Measurements from ENCODE around the gene TAX1BP3.

Gene TAX1BP3

DNA sequence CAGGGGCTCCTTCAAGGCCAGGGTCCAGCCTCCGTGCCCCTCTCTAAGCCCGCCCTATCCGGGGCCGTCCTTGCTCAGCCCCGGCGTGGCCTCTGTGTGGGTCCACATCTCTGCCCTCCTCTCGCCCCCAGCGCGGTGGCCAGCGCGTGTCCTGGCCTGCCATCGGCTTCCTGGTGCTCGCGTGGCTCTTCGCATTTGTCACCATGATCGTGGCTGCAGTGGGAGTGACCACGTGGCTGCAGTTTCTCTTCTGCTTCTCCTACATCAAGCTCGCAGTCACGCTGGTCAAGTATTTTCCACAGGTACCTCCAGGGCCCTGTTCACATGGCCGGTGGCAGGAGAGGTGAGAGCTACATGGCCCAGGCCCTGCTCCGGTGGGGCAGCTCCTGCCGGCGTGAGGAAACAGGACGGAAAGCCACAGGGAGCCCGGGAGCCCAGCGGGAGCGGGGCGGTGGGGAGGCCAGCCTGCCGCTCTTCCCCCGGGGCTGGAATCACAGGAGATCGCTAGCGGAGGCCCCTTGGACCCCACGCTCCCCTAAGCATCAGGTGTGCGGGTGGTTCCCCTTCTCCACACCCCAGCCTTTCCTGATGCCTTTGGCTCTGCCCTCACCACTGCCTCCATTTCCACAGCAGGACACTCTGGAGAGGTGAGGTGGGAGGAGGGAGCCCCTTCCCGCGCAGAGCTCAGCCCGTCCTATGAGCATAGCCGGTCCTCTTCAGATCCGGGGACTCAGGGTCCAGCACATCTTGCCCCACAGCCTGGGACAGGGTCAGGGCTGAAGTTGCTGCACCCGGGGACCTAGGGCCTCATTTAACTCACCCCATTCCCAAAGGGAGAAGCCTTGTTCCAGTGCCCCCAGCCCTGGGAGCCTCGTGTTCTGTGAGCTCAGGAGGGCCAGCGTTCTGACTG lies 10.2 kb downstream of the TAX1BP3 start:
- H3K79me2 ChIP-seq (ENCODE audit: control insufficient read depth, insufficient read depth, low read length, unreplicated experiment), result no peaks in the 10 kb centered on the region
- H3K36me3 ChIP-seq (ENCODE audit: insufficient read depth, low read length), result no peaks in the 10 kb centered on the region
- H2AFZ ChIP-seq (ENCODE audit: low read length, unreplicated experiment), result no peak overlapping the region
- no peaks in the 10 kb centered on the region for H3K27me3 ChIP-seq (ENCODE audit: insufficient read depth, low read length)
- H3K4me1 ChIP-seq (ENCODE audit: control insufficient read depth, insufficient read depth, low read length, unreplicated experiment), result peaks cover 22% of the 10 kb centered on the region
- H3K4me3 ChIP-seq (ENCODE audit: low read depth, low read length), result no peak overlapping the region
- H3K27ac ChIP-seq (ENCODE audit: low read depth, low read length), result no peak overlapping the region

DNA sequence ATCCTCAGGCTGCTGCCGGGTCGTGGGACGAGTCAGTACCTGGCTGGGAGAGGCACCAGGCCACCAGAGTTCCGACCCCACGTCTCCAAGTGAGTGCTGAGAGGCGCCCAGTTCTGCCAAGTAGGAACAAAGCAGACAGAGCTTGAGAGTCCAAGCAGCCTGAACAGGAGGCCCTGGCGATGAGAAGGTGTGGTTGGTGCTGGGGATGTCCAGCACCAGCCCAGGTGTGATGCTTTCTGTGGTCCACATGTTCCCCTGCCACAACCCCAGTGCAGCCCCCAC lies 10.8 kb downstream of the TAX1BP3 start:
- no peaks in the 10 kb centered on the region for H3K79me2 ChIP-seq (ENCODE audit: control insufficient read depth, insufficient read depth, low read length, unreplicated experiment)
- peaks cover 22% of the 10 kb centered on the region for H3K4me1 ChIP-seq (ENCODE audit: control insufficient read depth, insufficient read depth, low read length, unreplicated experiment)
- no peaks in the 10 kb centered on the region for H3K27me3 ChIP-seq (ENCODE audit: insufficient read depth, low read length)
- no peak overlapping the region for H3K27ac ChIP-seq (ENCODE audit: low read depth, low read length)
- H3K36me3 ChIP-seq (ENCODE audit: insufficient read depth, low read length), result no peaks in the 10 kb centered on the region
- no peak overlapping the region for H2AFZ ChIP-seq (ENCODE audit: low read length, unreplicated experiment)
- no peak overlapping the region for H3K4me3 ChIP-seq (ENCODE audit: low read depth, low read length)

DNA sequence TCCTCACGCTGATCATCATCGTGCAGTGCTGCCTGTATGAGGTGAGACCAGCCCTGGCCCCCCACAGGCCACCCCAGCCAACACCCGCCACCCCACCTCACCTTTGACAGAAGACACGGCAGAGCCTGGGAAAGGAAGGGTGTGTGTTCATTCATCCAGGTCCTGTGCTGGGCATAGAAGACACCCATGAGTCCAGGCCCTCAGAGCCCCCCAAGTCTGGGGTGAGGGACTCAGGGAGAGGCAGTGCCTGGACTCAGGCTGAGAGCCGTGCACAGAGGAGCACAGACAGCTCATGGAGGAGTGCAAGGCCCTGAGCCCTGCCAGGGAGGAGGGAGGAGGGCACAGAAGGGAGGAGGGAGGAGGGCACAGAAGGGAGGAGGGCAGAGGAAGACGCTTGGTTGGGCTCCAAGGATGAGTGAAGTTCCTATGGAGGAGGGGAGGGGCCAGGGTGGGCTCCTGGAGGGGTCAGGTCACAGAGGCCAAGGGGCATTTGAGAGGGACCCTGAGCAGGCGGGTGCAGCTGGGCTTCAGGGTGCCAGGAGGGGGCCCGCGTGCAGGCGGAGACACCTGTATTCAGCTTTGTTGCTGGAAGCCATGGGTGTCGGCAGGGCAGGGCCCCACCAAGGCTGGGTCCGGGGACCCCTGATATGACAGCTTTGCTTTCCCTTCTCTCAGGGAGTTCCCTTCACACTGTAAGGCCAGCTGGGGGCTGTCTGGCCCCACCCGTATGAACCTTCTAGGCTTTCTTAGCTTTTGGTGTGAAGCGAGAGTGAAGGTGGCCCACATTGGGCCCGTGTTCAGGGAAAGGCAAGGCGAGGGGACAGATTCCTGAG lies 11.4 kb downstream of the TAX1BP3 start:
- H2AFZ ChIP-seq (ENCODE audit: low read length, unreplicated experiment), result no peak overlapping the region
- H3K79me2 ChIP-seq (ENCODE audit: control insufficient read depth, insufficient read depth, low read length, unreplicated experiment), result no peaks in the 10 kb centered on the region
- H3K27ac ChIP-seq (ENCODE audit: low read depth, low read length), result no peak overlapping the region

DNA sequence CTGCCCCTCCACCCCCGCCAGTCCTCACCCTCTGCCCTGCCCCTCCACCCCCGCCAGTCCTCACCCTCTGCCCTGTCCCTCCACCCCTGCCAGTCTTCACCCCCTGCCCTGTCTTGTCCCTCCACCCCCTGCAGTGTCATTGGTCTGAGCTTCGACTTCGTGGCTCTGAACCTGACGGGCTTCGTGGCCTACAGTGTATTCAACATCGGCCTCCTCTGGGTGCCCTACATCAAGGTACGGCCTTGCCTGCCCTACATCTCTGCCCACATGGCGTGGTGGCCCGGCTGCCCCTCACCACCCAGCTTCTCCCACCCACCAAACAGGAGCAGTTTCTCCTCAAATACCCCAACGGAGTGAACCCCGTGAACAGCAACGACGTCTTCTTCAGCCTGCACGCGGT lies 12.0 kb downstream of the TAX1BP3 start:
- Histone ChIP-seq H3K79me2 (ENCODE audit: control insufficient read depth, insufficient read depth, low read length, unreplicated experiment) (no peaks in the 10 kb centered on the region), H3K27me3 (ENCODE audit: insufficient read depth, low read length) (no peaks in the 10 kb centered on the region), H3K36me3 (ENCODE audit: insufficient read depth, low read length) (no peaks in the 10 kb centered on the region), H3K4me3 (ENCODE audit: low read depth, low read length) (no peak overlapping the region), H3K4me1 (ENCODE audit: control insufficient read depth, insufficient read depth, low read length, unreplicated experiment) (peaks cover 22% of the 10 kb centered on the region), H3K27ac (ENCODE audit: low read depth, low read length) (no peak overlapping the region), H2AFZ (ENCODE audit: low read length, unreplicated experiment) (no peak overlapping the region)

More for the DNA sequence above, 11.4 kb downstream of the TAX1BP3 start:
- peaks cover 22% of the 10 kb centered on the region for H3K4me1 ChIP-seq (ENCODE audit: control insufficient read depth, insufficient read depth, low read length, unreplicated experiment)
- no peaks in the 10 kb centered on the region for H3K36me3 ChIP-seq (ENCODE audit: insufficient read depth, low read length)
- H3K4me3 ChIP-seq (ENCODE audit: low read depth, low read length), result no peak overlapping the region
- H3K27me3 ChIP-seq (ENCODE audit: insufficient read depth, low read length), result no peaks in the 10 kb centered on the region

DNA sequence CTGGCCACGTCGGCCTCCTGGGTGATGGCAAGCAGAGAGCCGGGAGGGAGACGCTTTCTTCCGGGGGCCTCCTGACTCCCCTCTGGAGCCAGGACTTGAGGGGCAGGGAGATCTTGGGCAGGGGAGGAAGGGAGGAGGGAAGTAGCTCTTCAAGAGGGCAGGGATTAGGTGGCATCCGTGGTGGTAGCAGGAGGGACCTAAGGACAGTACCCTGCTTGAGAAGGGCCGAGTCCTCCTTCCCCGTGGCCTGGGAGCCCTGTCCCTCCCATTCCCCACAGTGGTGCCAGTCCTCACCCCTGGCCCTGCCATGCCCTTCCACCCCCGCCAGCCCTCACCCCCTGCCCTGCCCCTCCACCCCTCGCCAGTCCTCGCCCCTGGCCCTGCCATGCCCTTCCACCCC lies 12.6 kb downstream of the TAX1BP3 start:
- no peak overlapping the region for H2AFZ ChIP-seq (ENCODE audit: low read length, unreplicated experiment)
- peaks cover 22% of the 10 kb centered on the region for H3K4me1 ChIP-seq (ENCODE audit: control insufficient read depth, insufficient read depth, low read length, unreplicated experiment)
- H3K27me3 ChIP-seq (ENCODE audit: insufficient read depth, low read length), result no peaks in the 10 kb centered on the region
- no peak overlapping the region for H3K4me3 ChIP-seq (ENCODE audit: low read depth, low read length)
- no peaks in the 10 kb centered on the region for H3K36me3 ChIP-seq (ENCODE audit: insufficient read depth, low read length)
- H3K27ac ChIP-seq (ENCODE audit: low read depth, low read length), result no peak overlapping the region
- no peaks in the 10 kb centered on the region for H3K79me2 ChIP-seq (ENCODE audit: control insufficient read depth, insufficient read depth, low read length, unreplicated experiment)

DNA sequence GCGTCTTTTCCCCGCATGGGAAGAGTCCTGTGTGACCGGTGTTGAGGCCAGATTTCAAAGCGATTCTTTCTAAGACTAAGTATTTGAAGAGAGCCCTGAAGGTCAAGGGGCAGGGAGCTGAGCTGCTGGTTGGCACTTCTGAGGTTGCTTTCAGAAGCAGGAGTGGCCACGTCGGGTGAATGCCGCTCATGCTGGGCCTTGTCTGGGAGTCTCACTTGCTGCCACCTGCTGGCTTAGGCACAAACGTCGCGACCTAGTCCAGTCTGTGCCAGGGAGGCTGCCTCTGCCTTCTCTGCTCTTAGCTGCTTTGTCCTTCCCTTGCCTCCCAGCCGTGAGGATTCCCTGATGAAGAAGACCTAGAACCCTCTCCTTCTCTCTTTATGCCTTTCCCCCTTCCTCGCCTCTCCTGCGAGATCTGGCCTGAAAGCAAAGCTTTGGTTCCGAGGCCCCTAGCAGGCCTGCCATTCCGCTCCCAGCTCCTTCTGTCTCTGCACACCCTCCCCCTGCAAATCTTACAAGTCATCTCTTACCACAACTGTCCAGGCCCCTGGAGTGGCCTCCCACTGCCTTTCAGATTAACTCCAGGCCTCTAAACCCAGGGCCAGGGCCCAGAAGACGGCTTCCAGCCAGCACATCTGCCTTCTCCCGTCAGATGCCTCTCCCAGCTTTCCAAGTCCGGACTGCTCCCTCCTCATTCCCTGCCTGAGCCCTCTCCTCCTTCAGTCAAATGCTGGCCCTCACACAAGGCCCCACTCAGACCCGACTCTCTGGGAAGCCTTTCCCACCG lies 20.4 kb downstream of the TAX1BP3 start:
- Histone ChIP-seq H3K79me2 (ENCODE audit: control insufficient read depth, insufficient read depth, low read length, unreplicated experiment) (no peaks in the 10 kb centered on the region), H3K27me3 (ENCODE audit: insufficient read depth, low read length) (no peaks in the 10 kb centered on the region), H3K36me3 (ENCODE audit: insufficient read depth, low read length) (no peaks in the 10 kb centered on the region), H3K4me3 (ENCODE audit: low read depth, low read length) (no peak overlapping the region), H3K27ac (ENCODE audit: low read depth, low read length) (no peak overlapping the region), H3K4me1 (ENCODE audit: control insufficient read depth, insufficient read depth, low read length, unreplicated experiment) (no peaks in the 10 kb centered on the region), H2AFZ (ENCODE audit: low read length, unreplicated experiment) (no peak overlapping the region)

DNA sequence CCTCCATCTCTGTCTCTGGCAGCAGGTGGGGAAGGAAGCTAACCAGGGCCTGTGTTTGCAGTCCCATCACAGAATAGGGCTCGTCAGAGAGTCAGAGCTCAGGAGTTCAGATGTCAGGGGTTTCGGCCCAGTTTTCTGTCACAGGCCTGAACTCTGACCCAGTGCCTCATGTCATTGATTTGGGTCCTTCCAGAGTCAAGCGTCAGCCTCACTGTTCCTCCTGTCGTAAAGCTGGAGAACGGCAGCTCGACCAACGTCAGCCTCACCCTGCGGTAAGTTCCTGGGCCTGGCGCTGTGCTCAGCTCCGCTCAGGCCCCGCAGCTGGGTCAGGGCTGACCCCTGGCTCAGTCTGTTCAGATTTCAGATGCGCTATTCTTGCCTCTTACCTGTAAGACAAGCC lies 21.1 kb downstream of the TAX1BP3 start:
- no peak overlapping the region for H3K27ac ChIP-seq (ENCODE audit: low read depth, low read length)
- H3K36me3 ChIP-seq (ENCODE audit: insufficient read depth, low read length), result no peaks in the 10 kb centered on the region
- no peaks in the 10 kb centered on the region for H3K27me3 ChIP-seq (ENCODE audit: insufficient read depth, low read length)
- H3K4me1 ChIP-seq (ENCODE audit: control insufficient read depth, insufficient read depth, low read length, unreplicated experiment), result no peaks in the 10 kb centered on the region
- H2AFZ ChIP-seq (ENCODE audit: low read length, unreplicated experiment), result no peak overlapping the region
- no peak overlapping the region for H3K4me3 ChIP-seq (ENCODE audit: low read depth, low read length)
- H3K79me2 ChIP-seq (ENCODE audit: control insufficient read depth, insufficient read depth, low read length, unreplicated experiment), result no peaks in the 10 kb centered on the region

DNA sequence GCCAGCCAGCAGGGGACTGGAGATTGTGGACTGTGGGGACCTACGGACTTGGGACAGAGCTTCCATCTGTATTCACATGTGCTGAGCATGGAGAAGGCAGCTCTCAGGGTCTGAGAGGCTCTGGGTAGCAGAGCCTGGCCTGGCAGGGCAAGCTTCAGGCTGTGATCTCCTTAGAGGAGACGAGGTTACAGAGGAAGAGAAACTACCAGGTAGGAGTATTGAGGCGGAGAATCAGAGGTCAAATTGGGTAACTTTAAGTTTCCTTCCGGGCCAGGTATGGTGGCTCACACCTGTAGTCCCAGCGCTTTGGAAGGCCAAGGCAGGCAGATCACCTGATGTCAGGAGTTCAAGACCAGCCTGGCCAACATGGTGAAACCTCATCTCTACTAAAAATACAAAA lies 23.1 kb downstream of the TAX1BP3 start:
- Histone ChIP-seq H3K4me1 (ENCODE audit: control insufficient read depth, insufficient read depth, low read length, unreplicated experiment) (peaks cover under 1% of the 10 kb centered on the region), H2AFZ (ENCODE audit: low read length, unreplicated experiment) (no peak overlapping the region), H3K36me3 (ENCODE audit: insufficient read depth, low read length) (no peaks in the 10 kb centered on the region), H3K27me3 (ENCODE audit: insufficient read depth, low read length) (no peaks in the 10 kb centered on the region), H3K27ac (ENCODE audit: low read depth, low read length) (no peak overlapping the region), H3K79me2 (ENCODE audit: control insufficient read depth, insufficient read depth, low read length, unreplicated experiment) (no peaks in the 10 kb centered on the region), H3K4me3 (ENCODE audit: low read depth, low read length) (no peak overlapping the region)

DNA sequence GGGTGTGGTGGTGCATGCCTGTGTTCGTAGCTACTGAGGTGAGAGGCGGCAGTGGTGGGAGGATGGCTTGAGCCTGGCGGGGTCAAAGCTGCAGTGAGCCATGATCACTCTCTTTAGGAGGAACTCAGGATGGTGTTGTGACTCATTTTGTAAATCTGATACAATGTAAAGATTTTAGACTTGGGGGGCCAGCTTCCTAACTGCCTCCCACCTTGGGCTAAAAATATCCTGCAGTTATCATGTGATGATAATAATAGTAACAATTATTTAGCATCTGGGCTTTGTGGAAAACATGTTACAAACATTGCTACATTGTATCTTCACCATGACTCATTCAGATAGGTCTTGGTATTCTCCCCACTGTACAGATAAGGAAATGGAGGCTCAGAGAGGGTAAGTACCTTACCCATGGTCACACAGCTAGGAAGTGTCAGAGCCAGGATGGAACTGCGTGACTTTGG lies 24.5 kb downstream of the TAX1BP3 start:
- Histone ChIP-seq H3K79me2 (ENCODE audit: control insufficient read depth, insufficient read depth, low read length, unreplicated experiment) (peaks cover 2% of the 10 kb centered on the region), H2AFZ (ENCODE audit: low read length, unreplicated experiment) (no peak overlapping the region), H3K4me3 (ENCODE audit: low read depth, low read length) (no peak overlapping the region), H3K27ac (ENCODE audit: low read depth, low read length) (no peak overlapping the region), H3K27me3 (ENCODE audit: insufficient read depth, low read length) (no peaks in the 10 kb centered on the region), H3K36me3 (ENCODE audit: insufficient read depth, low read length) (no peaks in the 10 kb centered on the region), H3K4me1 (ENCODE audit: control insufficient read depth, insufficient read depth, low read length, unreplicated experiment) (peaks cover 8% of the 10 kb centered on the region)

DNA sequence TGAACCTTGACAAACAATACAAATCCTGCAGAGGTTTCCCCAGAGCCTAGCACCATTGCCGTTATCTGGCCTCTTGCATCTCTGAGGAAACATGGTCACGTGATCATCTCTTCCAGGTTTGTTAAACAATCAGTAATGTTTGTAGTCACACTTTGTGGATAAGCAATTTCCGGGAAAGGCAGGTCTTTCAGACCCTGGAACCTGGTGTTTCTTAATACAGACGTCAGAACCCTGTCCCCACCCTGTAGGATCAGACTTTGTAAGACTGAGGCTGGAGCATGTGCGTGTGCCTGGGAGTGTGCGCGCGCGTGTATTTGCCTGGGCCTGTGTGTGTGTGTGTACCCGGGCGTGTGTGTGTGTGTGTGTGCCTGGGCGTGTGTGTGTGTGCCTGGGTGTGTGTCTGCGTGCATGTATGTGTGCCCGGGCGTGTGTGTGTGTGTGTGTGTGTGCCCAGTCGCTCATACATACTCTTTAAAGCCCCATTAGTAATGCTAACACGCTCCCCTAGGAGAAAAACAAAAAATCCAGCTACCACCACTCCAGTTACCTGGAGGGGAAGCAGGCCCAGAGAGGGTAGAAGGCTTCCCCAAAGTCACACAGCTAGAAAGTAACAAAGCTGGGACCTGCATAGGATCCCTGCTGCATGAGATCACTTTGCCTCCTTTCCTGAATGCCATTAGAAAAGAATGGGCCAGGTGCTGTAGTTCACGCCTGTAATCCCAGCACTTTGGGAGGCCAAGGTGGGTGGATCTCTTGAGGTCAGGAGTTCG lies 26.5 kb downstream of the TAX1BP3 start:
- H3K27ac ChIP-seq (ENCODE audit: low read depth, low read length), result no peak overlapping the region
- H3K36me3 ChIP-seq (ENCODE audit: insufficient read depth, low read length), result no peaks in the 10 kb centered on the region
- no peaks in the 10 kb centered on the region for H3K27me3 ChIP-seq (ENCODE audit: insufficient read depth, low read length)
- H3K4me3 ChIP-seq (ENCODE audit: low read depth, low read length), result no peak overlapping the region
- H3K4me1 ChIP-seq (ENCODE audit: control insufficient read depth, insufficient read depth, low read length, unreplicated experiment), result peaks cover 8% of the 10 kb centered on the region
- peaks cover 7% of the 10 kb centered on the region for H3K79me2 ChIP-seq (ENCODE audit: control insufficient read depth, insufficient read depth, low read length, unreplicated experiment)
- H2AFZ ChIP-seq (ENCODE audit: low read length, unreplicated experiment), result no peak overlapping the region
